LNCaP clone FGC (cell line): ENCODE results near the gene LRRC4C.

Source experiments
- DNase-seq: peaks from one replicate; pipeline ENCODE4 v3.0.0-alpha.2; 2011; ENCODE audit warnings: low read depth
- H3K4me3 ChIP-seq: 2 replicates; pipeline ENCODE4 v1.5.1; 2011; ENCODE audit warnings: mild to moderate bottlenecking, low read depth, low read length, control low read depth
- CTCF ChIP-seq: IDR thresholded peaks from 2 replicates; pipeline ENCODE4 v1.5.1; 2012; ENCODE audit warnings: mild to moderate bottlenecking; ENCODE audit not compliant: control insufficient read depth, insufficient read depth; ENCODE audit errors: extremely low read depth

LRRC4C gene

GRCh38 chr11:40337118-40337517 is 1122.3 kb downstream of the LRRC4C start:
- no peak overlapping the region for H3K4me3 ChIP-seq
- DNase-seq = no peak
- TF ChIP-seq CTCF = no peak

- no peak for TF ChIP-seq CTCF
- H3K4me3 ChIP-seq = no peak overlapping the region
- DNase-seq = peak; percentile 85
Measured at GRCh38 chr11:40328890-40329614, 1130.4 kb downstream of the LRRC4C start.

- no peak for DNase-seq
- no peak overlapping the region for H3K4me3 ChIP-seq
- no peak for TF ChIP-seq CTCF
Measured at GRCh38 chr11:40323241-40323640, 1136.2 kb downstream of the LRRC4C start.

- DNase-seq = no peak
- TF ChIP-seq CTCF = no peak
- no peak overlapping the region for H3K4me3 ChIP-seq
Measured at GRCh38 chr11:40321537-40321936, 1137.9 kb downstream of the LRRC4C start.

- no peak for TF ChIP-seq CTCF
- DNase-seq = no peak
- H3K4me3 ChIP-seq = no peak overlapping the region
Measured at GRCh38 chr11:40316171-40316570, 1143.3 kb downstream of the LRRC4C start.

- no peak for DNase-seq
- H3K4me3 ChIP-seq = no peak overlapping the region
- TF ChIP-seq CTCF = no peak
Measured at GRCh38 chr11:40315122-40315521, 1144.3 kb downstream of the LRRC4C start.

- DNase-seq = no peak
- H3K4me3 ChIP-seq = no peak overlapping the region
- TF ChIP-seq CTCF = no peak
Measured at GRCh38 chr11:40314327-40314726, 1145.1 kb downstream of the LRRC4C start.
